Activated T-helper 1 cell treated with Interleukin-2 at 50 U/mL for 16 hours (primary cell): Measurements from ENCODE around the gene CHST15.
"Not testable (repeated sequence)": the region's sequence is repeated elsewhere in the genome, so short reads cannot be mapped to it uniquely, and the experiment has no call there.

ENCODE experiments used
- DNase-seq: peaks from one replicate; pipeline ENCODE4 v3.0.0-alpha.2; 2020; ENCODE audit warnings: low read depth

The CHST15 gene

GRCh38 chr10:124098575-124098974 is 5.2 kb upstream of the CHST15 start:
- DNase-seq = no peak

GRCh38 chr10:124097883-124098282 is 4.5 kb upstream of the CHST15 start:
- DNase-seq = no peak

GRCh38 chr10:124096494-124096893 is 3.1 kb upstream of the CHST15 start:
- DNase-seq = no peak

DNA sequence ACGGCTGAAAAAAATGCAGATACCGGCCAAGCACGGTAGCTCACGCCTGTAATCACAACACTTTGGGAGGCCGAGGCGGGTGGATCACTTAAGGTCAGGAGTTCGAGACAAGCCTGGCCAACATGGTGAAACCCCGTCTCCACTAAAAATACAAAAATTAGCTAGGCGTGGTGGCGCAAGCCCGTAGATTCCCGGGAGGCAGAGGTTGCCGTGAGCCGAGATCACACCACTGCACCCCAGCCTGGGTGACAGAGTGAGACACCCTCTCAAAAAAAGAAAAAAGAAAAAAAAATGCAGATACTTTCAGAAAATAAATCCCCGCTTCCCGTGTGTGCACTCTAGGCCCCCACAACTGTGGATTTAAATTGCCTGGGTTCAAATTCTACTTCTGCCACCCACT is 2.4 kb upstream of the CHST15 start:
- not testable (repeated sequence) for DNase-seq

GRCh38 chr10:124095096-124095495 is 1.7 kb upstream of the CHST15 start:
- DNase-seq = no peak

DNA sequence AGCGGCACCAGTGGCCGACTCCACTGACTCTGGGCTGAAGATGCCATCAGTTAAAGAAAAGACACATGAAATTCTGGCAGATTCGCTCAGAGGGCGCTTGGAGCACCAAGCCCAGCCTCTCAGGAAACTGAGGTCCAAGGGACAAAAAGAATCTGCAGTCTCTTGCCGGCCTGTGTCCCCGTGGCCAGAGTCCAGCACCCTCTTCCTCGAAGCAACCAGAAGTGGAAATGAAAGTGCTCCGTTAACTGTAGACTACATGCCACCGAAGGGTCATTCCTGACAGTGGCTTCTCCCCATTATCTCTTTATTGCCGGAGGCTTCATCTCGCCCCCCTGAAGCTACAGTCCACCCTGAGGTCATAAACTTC is 1.0 kb upstream of the CHST15 start:
- no peak for DNase-seq

- not testable (repeated sequence) for DNase-seq
Observed at GRCh38 chr10:124093774-124094418, 498 bp upstream of the CHST15 start.

- no peak for DNase-seq
Observed at GRCh38 chr10:124092250-124092859, 1.0 kb downstream of the CHST15 start.

- DNase-seq = no peak
Observed at GRCh38 chr10:124091646-124092249, 1.6 kb downstream of the CHST15 start.

DNA sequence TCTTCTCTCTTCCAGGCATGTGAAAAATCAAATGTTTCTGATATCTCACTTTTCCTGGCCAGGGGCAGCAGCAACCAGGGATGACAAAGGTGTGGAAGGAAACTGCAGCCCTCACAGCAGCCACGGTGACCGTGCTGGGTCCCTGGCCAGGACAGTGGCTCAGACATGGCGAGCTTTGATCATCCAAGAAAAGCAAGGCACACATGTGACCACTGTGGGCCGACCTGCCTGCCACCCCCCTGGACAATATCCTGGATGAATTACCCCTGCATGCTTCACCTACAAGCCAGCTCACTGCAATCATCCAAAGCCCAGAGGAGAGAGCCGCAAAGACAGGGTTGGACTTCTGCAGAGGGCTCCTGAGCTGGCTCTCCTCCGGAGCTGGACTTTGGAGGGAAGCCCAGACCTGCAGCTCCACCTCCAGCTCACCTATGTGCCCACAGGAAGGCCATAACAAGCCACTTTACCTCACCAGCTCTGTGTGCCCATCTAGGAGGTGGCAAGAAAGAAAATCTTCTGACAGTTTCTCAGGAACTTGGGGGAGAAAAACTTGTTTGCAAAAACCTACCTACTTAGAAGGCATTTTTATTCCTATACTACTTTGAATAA is 2.7 kb downstream of the CHST15 start:
- no peak for DNase-seq

DNA sequence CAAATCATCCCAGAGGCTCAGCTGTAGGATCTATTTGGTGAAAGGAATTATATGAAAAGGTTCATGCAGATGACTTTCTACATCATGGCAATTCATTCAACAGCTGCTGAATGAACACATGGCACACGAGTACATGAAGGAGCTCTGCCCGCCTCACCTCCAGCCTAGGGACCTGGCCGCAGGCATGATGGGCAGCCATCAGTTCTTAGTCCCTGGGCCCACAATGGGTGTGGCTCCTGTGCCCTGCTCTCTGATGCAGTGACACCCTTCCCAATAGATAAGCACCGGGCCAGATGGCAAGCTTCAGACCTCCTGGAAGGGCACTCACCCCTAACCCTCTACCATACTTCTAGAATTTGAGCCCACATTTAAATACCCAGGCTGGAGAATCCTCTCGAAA is 3.5 kb downstream of the CHST15 start:
- DNase-seq = no peak

GRCh38 chr10:124088915-124089314 is 4.5 kb downstream of the CHST15 start:
- DNase-seq = no peak

- no peak for DNase-seq
Observed at GRCh38 chr10:124087672-124088634, 5.4 kb downstream of the CHST15 start.

DNA sequence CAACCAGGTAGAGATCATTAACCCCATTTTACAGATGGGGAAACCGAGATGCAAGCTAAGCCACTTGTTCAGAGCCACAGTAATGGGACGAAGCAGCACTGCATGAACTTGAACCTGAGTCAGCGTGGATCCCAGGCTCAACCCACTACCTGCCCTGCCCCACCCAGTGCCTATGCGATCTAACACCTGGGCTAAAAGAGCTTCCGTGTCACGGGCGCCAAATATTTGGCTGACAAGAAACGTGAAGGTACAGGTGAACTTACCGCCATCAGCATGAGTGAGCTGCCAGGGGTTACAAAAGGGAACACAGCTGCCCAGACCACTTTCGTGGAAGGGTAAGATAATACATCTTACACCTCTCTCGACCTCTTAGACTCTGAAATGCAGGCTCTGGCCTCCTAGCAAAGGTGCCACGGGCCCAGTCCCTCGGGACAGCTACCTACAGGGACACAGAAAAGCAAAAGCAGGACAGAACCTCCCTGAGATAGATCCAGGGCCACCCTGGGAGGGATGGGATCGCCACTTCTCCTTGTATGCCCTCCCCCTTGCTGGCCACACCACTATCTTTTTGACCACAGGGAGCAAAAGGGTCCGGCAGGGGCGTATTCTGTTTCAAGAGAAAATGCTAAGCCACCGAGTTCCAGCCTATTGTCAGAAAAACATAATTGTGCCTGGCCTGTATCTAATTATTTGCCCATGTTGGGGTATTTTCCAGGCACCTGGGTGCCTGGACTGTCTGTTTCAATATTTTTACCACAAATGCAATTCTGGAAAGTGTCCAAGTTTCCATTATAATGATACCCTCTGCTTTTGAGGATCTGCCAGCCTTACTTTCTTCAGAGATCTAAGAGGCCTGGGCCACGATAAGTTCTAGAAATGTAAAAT is 6.4 kb downstream of the CHST15 start:
- DNase-seq = no peak

GRCh38 chr10:124086097-124086710 is 7.2 kb downstream of the CHST15 start:
- no peak for DNase-seq

- no peak for DNase-seq
Observed at GRCh38 chr10:124085680-124086079, 7.7 kb downstream of the CHST15 start.

- DNase-seq = no peak
Observed at GRCh38 chr10:124084708-124085107, 8.7 kb downstream of the CHST15 start.

DNA sequence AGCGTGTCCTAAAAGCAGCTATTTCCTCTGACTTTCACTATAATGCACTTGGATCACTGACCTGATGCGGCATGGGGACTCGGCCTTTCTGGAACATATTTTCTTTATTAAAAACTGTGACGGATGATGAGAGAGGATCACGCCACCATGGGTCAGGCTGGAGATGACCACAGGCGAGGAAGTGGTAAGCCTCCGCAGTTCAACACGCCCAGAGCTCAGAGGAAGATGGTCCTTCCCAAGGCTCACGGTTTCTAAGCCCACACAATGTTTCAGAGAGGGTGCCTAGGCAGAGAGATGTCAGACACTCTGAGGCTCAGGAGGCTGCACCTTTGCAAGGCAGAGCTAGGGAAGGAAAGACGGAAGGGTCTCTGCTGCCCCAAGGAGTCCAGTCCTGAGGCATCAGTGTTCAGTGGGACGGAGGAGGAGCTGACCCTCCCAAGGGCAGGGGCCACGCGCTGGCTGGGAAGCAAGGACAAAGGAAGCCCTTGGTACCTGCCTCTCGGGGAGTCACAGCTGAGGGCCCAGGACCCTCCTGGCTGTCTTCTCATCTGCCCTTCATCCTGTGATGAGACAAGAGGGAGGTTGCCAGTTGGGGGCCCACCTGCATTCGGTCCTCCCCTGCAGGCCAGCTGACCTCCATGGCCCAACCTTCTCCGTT is 9.5 kb downstream of the CHST15 start:
- DNase-seq = no peak

DNA sequence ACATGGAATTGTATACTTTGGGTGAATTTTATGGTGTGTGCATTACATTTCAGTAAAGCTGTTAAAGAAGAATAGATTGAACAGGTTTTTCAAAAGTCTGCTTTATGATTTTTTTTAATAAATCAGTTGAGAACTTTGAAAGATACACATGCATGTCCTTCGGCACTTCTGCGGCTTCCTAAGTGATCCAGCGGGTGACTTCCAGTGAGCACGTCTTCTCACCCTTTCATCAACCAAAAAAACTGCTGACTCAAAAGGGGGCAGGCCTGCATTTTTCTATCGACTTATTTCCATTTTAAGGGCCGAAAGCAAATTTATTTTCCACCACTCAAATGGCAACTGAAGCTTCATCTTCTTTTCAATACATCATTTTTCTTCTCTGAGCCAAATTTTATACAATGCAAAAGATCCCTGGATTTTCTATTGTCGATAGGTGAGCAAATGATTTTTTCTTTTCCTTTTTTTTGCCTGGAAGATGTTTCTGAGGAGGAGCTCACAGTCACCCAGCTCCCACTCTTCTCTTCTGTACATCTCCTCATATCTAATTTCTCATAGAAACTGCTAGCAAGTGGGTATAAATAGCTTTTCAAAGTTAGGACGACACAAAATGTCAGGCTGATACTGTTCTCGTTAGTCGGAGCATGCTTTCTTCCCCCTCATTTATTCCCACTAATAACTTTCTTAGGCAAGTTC is 10.2 kb downstream of the CHST15 start:
- DNase-seq = no peak

DNA sequence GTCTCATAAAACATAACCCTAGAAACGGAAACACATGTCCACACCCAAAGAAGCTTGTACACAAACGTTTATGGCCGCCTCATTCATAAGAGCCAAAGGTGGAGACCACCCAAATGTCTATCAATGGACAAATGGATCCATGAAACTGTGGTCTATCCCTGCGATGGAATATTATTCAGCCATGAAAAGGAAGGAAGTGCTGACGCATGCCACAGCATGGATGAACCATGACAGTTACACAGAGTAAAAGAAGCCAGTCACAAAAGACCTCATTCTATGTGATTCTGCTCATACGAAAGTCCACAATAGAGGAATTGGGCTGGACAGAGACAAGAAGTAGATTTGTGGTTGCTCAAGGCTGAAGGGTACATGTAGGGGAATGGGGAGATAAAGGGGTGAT is 10.8 kb downstream of the CHST15 start:
- no peak for DNase-seq
